Aorta (tissue), 5 donors: Measurements from ENCODE around the gene USP10. TPM values are rescaled to one million over a fixed set of nuclear protein-coding genes. Genes with fewer than 3 reads are reported as not detected.

Source experiments
- ATAC-seq: fragments of 200-7000 bp; cut with Tn5 transposase; one replicate; pipeline ENCODE4 v1.9.1; 2022; ENCODE audit warnings: moderate library complexity; ENCODE audit not compliant: low FRiP score
- DNase-seq, 2 donors: peaks; one replicate each; pipeline ENCODE4 v3.0.0-alpha.2; 2020
- H3K27ac ChIP-seq, 2 donors: one replicate each; pipeline ENCODE4 v1.5.1; 2013; ENCODE audit warnings: low read length in 2 of 2, mild to moderate bottlenecking in 2 of 2, moderate library complexity in 2 of 2, control low read depth in 1 of 2, inconsistent platforms in 1 of 2, low read depth in 1 of 2
- H3K27me3 ChIP-seq, 2 donors: one replicate each; pipeline ENCODE4 v1.6.1; 2013; ENCODE audit warnings: control low read depth in 1 of 2, low read length in 1 of 2, mild to moderate bottlenecking in 1 of 2, moderate library complexity in 1 of 2; ENCODE audit not compliant: insufficient read depth in 2 of 2, control insufficient read depth in 1 of 2
- H3K36me3 ChIP-seq, 2 donors: one replicate each; pipeline ENCODE4 v1.6.1; 2013; ENCODE audit warnings: control low read depth in 1 of 2, low read length in 1 of 2, mild to moderate bottlenecking in 1 of 2; ENCODE audit not compliant: insufficient read depth in 2 of 2, control insufficient read depth in 1 of 2
- H3K4me1 ChIP-seq, 2 donors: one replicate each; pipeline ENCODE4 v1.6.1; 2013; ENCODE audit warnings: low read length in 2 of 2, control low read depth in 1 of 2, mild to moderate bottlenecking in 1 of 2, moderate library complexity in 1 of 2; ENCODE audit not compliant: insufficient read depth in 2 of 2, control insufficient read depth in 1 of 2
- H3K4me3 ChIP-seq, 2 donors: one replicate each; pipeline ENCODE4 v1.5.1; 2013; ENCODE audit warnings: low read length in 2 of 2, control low read depth in 1 of 2, mild to moderate bottlenecking in 1 of 2
- H3K9me3 ChIP-seq: one replicate; pipeline ENCODE4 v1.6.1; 2013; ENCODE audit warnings: mild to moderate bottlenecking, low read length; ENCODE audit not compliant: control insufficient read depth
- WGBS, 2 donors: extraction: QIAGEN DNeasy Blood & Tissue Kit; methylation state at CpG; one replicate each; pipeline ENCODE4 v1.1.7; 2013; 5-methylcytosine and 5-hydroxymethylcytosine counted together
- intact Hi-C, 2 donors: fragments of 100-400 bp; cut with DNase I; formaldehyde crosslinking; loops; one replicate each; pipeline versions ENCODE4 v1.14.2 to v1.15.0; 2022
- polyA plus RNA-seq, 2 donors: library from polyadenylated mRNA; stranded (reverse); fragments of 200-250 nt; gene quantifications; one replicate each; pipeline ENCODE4 v1.2.3, GENCODE V29; 2013
- total RNA-seq, 2 donors: library from RNA; stranded (reverse); fragmentation: NEBNext Ultra II Directional; extraction: Animal tissue kit (Norgen Biotek cat#: 25700); gene quantifications; one replicate each; pipeline ENCODE4 v1.2.1, GENCODE V29; 2021
- donor health status: healthy with polysubstance abuse.
- donor health status: Bipolar disorder and iron deficiency.
- donor health status: DM: no; HTN: no; CAD: no.
- donor health status: DM: no; HTN: no; CAD: no.
- donor health status: DM: yes; HTN: yes; CAD: no.

USP10 gene
- total and polyA plus RNA-seq, 4 donors = 14.0 to 59.4 (median 40.1) TPM

DNA sequence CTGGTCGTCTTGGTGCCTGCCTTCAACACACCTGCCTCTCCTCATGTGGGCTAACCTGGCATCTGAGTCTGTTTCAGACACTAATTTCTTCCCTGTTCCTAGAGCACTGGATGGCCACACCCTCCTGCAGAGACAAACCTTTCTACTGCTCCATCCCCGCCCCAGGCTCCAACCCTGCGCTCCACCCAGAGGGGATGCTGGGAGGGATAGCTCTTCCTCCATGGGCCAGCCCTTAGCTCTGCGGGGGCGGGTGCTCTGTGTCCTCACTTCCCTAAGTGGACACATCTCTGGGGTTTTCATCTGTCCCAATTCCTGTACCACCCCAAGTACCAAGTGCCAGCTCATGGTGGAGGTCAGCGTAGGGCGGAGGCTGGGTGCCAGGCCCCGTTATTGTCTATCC, 109.0 kb downstream of the USP10 start:
- 77 to 90% methylated on average over 8 of the region's 8 CpGs for WGBS, 2 donors
- Histone ChIP-seq H3K4me3 (no peak overlapping the region), H3K27me3 (no peaks in the 10 kb centered on the region), H3K36me3 (no peaks in the 10 kb centered on the region), H3K9me3 (no peaks in the 10 kb centered on the region), H3K4me1 (no peaks in the 10 kb centered on the region), H3K27ac (no peak overlapping the region)
- intact Hi-C loops = no loop called here
- no peak for ATAC-seq
- no peak for DNase-seq

DNA sequence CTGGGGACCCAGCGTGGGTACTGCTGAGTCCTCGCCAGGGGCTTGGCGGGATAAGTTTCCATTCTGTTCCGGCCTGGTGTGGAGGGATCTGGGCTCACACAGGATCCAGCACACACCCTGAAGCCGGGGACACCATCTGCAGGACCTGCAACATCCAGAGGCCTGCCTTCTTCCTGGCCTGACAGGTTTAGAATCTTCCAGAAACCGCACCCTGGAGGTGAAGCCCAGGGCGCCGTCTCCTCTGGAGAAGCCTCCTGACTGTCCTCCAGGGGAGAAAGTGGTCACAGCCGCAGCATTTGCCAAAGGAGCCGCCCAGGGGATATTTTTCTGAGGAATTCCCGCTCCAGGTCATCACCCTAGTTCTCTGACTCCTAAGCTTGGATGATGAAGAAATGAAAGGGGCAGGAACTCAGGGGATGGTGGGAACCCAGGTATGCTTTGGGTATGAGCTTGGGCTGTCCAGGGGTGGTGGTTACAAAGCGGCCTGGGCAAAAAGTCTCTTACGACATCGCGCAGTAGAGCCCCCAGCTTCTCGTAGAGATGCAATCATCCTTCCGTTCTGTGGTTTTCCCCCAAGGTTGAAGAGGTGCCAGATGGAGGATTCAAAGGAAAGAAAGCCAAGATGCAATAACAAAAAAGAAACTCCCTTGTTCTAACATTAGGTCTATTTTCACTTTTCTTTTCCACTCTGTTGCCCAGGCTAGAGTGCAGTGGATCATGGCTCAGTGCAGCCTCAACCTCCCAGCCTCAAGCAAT, 110.9 kb downstream of the USP10 start:
- DNase-seq = no peak
- intact Hi-C loops = no loop called here
- Histone ChIP-seq H3K4me3 (no peak overlapping the region), H3K4me1 (no peaks in the 10 kb centered on the region), H3K27me3 (no peaks in the 10 kb centered on the region), H3K27ac (no peak overlapping the region), H3K36me3 (no peaks in the 10 kb centered on the region), H3K9me3 (no peaks in the 10 kb centered on the region)
- peak; percentile 74 for ATAC-seq
- 87 to 89% methylated on average over 17 of the region's 17 CpGs for WGBS, 2 donors

DNA sequence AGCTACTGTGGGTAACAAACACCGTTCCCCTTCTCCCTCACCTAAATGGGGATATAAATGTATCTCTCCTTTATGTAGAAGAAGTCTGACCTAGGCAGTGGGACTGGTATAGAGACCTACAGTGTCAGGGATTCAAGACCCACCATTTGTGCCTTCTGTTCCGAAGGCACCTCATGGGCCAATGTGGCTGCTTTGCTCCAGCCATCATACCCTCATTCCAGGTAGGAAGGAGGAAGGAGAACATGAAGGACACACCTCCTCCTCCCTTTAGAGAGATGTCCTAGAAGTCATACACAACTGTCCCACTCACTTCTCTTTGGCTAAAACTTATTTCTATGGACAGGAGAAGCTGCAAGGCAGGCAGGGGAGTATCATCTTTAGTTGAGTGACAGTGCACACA, 111.7 kb downstream of the USP10 start:
- no peak for ATAC-seq
- no peak for DNase-seq
- Histone ChIP-seq H3K4me3 (no peak overlapping the region), H3K27ac (no peak overlapping the region), H3K36me3 (no peaks in the 10 kb centered on the region), H3K4me1 (no peaks in the 10 kb centered on the region), H3K27me3 (no peaks in the 10 kb centered on the region), H3K9me3 (no peaks in the 10 kb centered on the region)
- intact Hi-C loops = no loop called here
- 99 to 100% methylated on average over 2 of the region's 2 CpGs for WGBS, 2 donors

DNA sequence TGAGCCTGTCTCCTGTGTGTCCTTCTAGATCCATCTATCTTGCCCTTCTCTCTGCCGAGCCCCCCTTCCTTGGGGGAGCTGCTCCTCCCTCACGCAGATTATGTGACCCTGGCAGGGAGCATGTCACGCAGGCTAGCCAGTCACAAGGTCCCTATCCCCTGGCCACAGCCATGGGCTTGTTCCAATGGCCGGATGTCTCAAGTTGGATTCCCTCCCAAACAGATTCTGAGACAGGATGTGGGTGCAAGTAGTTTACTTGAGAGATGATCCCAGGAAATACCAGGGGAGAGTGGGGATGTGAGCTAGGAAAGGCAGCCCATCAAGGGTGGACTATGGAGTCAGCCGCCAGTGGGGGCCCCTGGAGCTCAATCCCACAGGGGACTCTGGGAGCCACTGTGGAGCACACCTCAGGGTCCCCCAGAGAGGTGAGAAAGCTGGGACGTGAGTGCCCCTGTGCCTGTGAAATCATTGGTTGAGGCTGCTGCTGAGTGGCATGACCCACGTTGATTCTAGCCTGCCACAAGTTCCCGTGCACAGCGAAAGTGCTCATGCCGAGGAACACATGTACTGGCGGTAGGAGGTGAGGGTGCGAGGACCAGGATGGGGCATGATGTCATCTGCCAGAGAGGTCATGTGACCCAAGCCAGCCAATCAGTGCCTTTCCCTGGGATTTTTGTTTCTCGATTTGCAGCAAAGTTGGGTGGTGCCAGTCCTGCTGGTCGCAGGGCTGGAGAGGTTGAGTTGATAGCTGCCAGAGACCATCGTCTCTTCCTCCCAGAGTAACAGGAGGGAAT, 113.5 kb downstream of the USP10 start:
- WGBS, 2 donors = 74 to 75% methylated on average over 15 of the region's 15 CpGs
- H3K36me3 ChIP-seq = no peaks in the 10 kb centered on the region

DNA sequence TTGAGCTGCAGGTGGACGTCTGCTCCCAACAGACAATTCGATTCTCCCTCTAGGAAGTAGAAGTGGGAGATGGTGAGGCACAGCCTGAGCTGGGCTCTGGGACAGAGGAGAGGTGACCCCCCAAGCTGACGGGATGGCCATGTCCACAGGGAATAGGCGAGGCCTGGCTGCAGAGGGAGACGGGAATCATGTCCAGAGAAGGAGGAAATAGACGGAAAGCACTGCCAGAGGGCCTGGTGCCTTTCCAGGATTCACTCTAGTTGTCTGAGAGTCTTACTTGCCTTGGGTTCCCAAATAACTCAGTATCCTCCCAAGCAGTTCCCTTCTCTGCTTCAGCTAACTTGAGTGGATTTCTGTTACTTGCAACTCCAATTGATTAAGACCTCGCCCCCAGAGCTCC, 115.7 kb downstream of the USP10 start:
- DNase-seq (no peak), ATAC-seq (no peak)
- Histone ChIP-seq H3K4me1 (no peaks in the 10 kb centered on the region), H3K36me3 (no peaks in the 10 kb centered on the region), H3K4me3 (no peak overlapping the region), H3K27me3 (no peaks in the 10 kb centered on the region), H3K9me3 (no peaks in the 10 kb centered on the region), H3K27ac (no peak overlapping the region)
- intact Hi-C loops = no loop called here
- 68 to 70% methylated on average over 7 of the region's 7 CpGs for WGBS, 2 donors

More for the DNA sequence above, 113.5 kb downstream of the USP10 start:
- DNase-seq (no peak), ATAC-seq (no peak)
- no peak overlapping the region for H3K27ac ChIP-seq
- no peaks in the 10 kb centered on the region for H3K4me1 ChIP-seq
- intact Hi-C loops = no loop called here
- no peak overlapping the region for H3K4me3 ChIP-seq
- H3K9me3 ChIP-seq = no peaks in the 10 kb centered on the region
- no peaks in the 10 kb centered on the region for H3K27me3 ChIP-seq

DNA sequence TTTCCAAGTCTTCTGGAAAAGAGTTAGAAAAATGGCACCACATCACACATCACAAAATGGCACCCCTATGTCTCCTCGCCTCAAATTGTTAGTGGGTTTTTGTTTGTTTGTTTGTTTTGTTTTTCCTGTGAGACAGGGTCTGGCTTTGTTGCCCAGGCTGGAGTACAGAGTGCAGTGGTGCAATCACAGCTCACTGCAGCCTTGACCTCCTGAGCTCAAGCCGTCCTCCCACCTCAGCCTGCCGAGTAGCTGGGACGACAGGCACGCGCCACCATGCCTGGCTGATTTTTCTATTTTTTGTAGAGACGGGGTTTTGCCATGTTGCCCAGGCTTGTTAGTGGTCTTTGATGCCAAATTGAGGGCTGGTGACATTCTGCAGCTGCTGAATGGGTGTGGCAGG, 116.2 kb downstream of the USP10 start:
- no peaks in the 10 kb centered on the region for H3K27me3 ChIP-seq
- H3K9me3 ChIP-seq = no peaks in the 10 kb centered on the region
- 95 to 96% methylated on average over 7 of the region's 7 CpGs for WGBS, 2 donors
- no peak for ATAC-seq
- no peak overlapping the region for H3K4me3 ChIP-seq
- DNase-seq = no peak
- H3K27ac ChIP-seq = no peak overlapping the region
- H3K4me1 ChIP-seq = no peaks in the 10 kb centered on the region
- intact Hi-C loops = no loop called here
- no peaks in the 10 kb centered on the region for H3K36me3 ChIP-seq

DNA sequence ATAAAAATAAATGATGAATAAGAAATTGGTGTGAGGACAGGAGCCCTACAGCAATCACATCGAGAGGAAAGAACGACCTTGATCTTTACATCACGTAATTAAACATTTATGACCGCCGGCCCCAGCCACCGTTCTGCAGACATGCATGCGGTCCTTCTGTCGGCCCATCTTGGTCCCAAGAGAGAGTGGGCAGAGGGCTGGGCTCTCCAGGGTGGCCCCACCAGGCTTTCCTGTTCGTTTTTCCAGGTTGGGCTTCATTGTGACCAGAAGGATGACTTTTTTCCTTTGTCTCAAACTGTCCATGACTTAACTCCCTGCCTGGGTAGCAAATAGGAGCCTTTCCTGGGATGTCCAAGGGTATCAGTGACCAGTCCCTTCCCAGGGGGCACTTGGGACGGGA, 116.7 kb downstream of the USP10 start:
- whole genome bisulfite sequencing, 2 donors = 87% methylated on average over 10 of the region's 10 CpGs
- Histone ChIP-seq H3K4me3 (no peak overlapping the region), H3K36me3 (no peaks in the 10 kb centered on the region), H3K9me3 (no peaks in the 10 kb centered on the region), H3K27ac (no peak overlapping the region), H3K27me3 (no peaks in the 10 kb centered on the region), H3K4me1 (no peaks in the 10 kb centered on the region)
- ATAC-seq (no peak), DNase-seq (no peak)
- intact Hi-C loops = no loop called here

DNA sequence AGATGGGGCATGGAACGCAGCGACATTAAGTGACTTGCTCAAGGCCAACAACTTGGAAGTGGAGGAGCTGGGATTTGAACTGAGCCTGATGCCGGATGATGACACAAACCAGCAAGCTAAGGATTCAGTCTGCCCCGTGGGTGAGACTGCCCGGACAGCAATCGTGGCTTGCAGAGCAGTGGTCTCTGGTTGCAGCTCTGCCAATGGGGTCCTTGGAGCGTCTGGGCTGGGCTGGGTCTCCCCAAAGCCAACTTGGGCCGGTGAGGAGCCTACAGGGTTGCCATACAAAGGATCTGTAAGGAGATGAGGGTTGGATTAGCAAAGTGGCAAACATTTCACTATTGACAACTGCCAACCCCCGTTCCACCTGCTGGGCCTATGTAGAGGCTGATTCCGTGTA, 117.4 kb downstream of the USP10 start:
- ATAC-seq = no peak
- intact Hi-C loops = no loop called here

DNA sequence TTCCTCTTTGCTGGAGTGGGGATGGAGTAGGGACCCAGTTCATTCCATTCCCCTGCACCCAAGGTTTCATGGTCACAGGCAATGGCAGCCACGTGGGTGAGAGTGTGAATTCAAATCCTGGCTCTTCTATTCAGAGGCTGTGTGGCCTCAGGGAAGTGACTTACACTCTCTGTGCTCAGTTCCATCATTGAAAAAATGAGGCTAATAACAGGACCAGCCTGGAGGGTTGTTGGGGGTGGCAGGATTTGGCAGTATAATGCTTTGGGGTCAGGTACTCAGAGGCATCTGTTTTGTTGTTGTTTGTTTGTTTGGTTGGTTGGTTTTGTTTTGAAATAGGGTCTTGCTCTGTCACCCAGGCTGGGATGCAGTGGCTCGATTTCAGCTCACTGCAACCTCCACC, 117.8 kb downstream of the USP10 start:
- H3K36me3 ChIP-seq = no peaks in the 10 kb centered on the region
- intact Hi-C loops = no loop called here
- H3K27me3 ChIP-seq = no peaks in the 10 kb centered on the region
- H3K27ac ChIP-seq = no peak overlapping the region
- no peaks in the 10 kb centered on the region for H3K9me3 ChIP-seq
- no peak for ATAC-seq
- H3K4me1 ChIP-seq = no peaks in the 10 kb centered on the region
- no peak for DNase-seq
- no peak overlapping the region for H3K4me3 ChIP-seq
- 81 to 88% methylated on average over 2 of the region's 2 CpGs for WGBS, 2 donors

More for the DNA sequence above, 117.4 kb downstream of the USP10 start:
- no peaks in the 10 kb centered on the region for H3K4me1 ChIP-seq
- WGBS, 2 donors = 93% methylated on average over 10 of the region's 10 CpGs
- no peak overlapping the region for H3K27ac ChIP-seq
- no peaks in the 10 kb centered on the region for H3K9me3 ChIP-seq
- no peaks in the 10 kb centered on the region for H3K27me3 ChIP-seq
- H3K36me3 ChIP-seq = no peaks in the 10 kb centered on the region
- DNase-seq = no peak
- no peak overlapping the region for H3K4me3 ChIP-seq
